ENCODE data around the gene RGL3. TPM values are rescaled to one million over a fixed set of nuclear protein-coding genes. Genes with fewer than 3 reads are reported as not detected.

The RGL3 gene
- total and polyA plus RNA-seq, 10 of the 15 experiments (the other 5 are each of a cell fraction or from before 2014, with no cell fraction given), result not detected

DNA sequence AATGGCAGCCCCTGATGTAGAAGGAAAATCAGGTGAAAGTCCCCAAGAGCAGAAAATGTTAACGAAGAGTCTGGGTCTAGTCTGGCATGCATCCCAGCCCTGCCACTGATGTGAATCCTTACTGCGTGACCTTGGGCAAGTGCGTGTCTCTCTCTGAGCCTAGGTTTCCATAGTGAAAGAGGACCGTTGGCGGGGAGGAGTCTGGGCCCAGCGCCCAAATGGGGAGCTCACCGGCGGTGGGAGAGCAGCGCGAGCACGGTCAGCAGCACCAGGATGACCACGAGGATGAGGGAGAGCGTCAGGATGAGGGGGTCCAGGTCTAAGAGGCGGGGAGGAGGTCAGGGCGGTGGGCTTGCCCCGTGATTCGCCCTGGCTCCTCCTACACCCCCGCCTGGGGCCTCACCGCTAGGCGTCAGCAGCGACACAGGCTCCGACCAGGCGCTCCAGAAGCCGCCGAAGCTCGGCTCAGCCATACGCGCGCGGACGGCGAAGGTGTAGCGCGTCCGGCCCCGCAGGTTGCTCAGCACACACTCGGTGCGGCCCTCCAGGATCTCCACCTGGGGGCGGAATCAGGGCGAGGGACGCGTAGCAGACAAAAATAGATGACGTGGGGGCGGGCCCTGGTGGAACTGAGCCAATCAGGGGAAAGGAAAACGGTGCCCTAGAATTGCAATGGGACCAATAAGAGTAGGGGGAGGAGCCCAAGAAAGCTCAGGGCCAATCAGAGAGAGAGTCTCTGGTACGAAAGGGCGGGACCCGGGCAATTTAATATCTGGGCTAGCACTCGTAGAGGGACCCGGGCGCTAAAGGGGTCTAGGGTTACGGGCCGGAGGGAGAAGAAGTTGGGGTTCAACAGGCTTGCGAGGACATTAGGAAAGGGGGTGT lies 38.2 kb downstream of the RGL3 start (continued):
- TF ChIP-seq STAT1 (conservative IDR thresholded peaks at IDR 0.05) (no peak), ATF2 (IDR thresholded peaks at IDR 0.05; ENCODE audit: low read length) (no peak), IRF4 (IDR thresholded peaks at IDR 0.05; ENCODE audit: low read depth, low read length) (no peak), RBBP5 (conservative IDR thresholded peaks at IDR 0.05) (no peak), BMI1 (IDR thresholded peaks at IDR 0.05; ENCODE audit: borderline replicate concordance) (no peak), USF2 (IDR thresholded peaks at IDR 0.05; ENCODE audit: borderline replicate concordance, low read depth, low read length) (no peak), EP300 (IDR thresholded peaks at IDR 0.05; ENCODE audit: borderline replicate concordance in 1 of 2, control insufficient read depth in 1 of 2, low read depth in 2 of 2, low read length in 2 of 2) (no peak), MXI1 (IDR thresholded peaks at IDR 0.05; ENCODE audit: low read depth, low read length) (no peak), CHD2 (IDR thresholded peaks at IDR 0.05; ENCODE audit: borderline replicate concordance, low read depth, low read length) (peak; percentile 90), PKNOX1 (IDR thresholded peaks at IDR 0.05) (peak; percentile 60), LARP7 (IDR thresholded peaks at IDR 0.05) (peak; percentile 85), IKZF2 (IDR thresholded peaks at IDR 0.05) (peak in 1 of 2 experiments; percentile 23; a peak in 1 of 4 replicates), CEBPB (IDR thresholded peaks at IDR 0.05; ENCODE audit: borderline replicate concordance in 1 of 2, low read depth in 2 of 2, low read length in 2 of 2) (no peak), SMAD5 (IDR thresholded peaks at IDR 0.05; ENCODE audit: low read depth) (no peak)
- TF ChIP-seq, protein P1, sequence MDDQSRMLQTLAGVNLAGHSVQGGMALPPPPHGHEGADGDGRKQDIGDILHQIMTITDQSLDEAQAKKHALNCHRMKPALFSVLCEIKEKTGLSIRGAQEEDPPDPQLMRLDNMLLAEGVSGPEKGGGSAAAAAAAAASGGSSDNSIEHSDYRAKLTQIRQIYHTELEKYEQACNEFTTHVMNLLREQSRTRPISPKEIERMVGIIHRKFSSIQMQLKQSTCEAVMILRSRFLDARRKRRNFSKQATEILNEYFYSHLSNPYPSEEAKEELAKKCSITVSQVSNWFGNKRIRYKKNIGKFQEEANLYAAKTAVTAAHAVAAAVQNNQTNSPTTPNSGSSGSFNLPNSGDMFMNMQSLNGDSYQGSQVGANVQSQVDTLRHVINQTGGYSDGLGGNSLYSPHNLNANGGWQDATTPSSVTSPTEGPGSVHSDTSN (IDR thresholded peaks at IDR 0.05; ENCODE audit: insufficient replicate concordance, low read depth, low read length), result no peak
- TF ChIP-seq, protein P2, sequence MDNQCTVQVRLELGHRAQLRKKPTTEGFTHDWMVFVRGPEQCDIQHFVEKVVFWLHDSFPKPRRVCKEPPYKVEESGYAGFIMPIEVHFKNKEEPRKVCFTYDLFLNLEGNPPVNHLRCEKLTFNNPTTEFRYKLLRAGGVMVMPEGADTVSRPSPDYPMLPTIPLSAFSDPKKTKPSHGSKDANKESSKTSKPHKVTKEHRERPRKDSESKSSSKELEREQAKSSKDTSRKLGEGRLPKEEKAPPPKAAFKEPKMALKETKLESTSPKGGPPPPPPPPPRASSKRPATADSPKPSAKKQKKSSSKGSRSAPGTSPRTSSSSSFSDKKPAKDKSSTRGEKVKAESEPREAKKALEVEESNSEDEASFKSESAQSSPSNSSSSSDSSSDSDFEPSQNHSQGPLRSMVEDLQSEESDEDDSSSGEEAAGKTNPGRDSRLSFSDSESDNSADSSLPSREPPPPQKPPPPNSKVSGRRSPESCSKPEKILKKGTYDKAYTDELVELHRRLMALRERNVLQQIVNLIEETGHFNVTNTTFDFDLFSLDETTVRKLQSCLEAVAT (IDR thresholded peaks at IDR 0.05), result no peak
- TF ChIP-seq, protein P3, sequence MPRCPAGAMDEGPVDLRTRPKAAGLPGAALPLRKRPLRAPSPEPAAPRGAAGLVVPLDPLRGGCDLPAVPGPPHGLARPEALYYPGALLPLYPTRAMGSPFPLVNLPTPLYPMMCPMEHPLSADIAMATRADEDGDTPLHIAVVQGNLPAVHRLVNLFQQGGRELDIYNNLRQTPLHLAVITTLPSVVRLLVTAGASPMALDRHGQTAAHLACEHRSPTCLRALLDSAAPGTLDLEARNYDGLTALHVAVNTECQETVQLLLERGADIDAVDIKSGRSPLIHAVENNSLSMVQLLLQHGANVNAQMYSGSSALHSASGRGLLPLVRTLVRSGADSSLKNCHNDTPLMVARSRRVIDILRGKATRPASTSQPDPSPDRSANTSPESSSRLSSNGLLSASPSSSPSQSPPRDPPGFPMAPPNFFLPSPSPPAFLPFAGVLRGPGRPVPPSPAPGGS (IDR thresholded peaks at IDR 0.05; ENCODE audit: borderline replicate concordance, insufficient read depth, low read depth, low read length, poor library complexity, severe bottlenecking), result no peak
- TF ChIP-seq, protein P4, sequence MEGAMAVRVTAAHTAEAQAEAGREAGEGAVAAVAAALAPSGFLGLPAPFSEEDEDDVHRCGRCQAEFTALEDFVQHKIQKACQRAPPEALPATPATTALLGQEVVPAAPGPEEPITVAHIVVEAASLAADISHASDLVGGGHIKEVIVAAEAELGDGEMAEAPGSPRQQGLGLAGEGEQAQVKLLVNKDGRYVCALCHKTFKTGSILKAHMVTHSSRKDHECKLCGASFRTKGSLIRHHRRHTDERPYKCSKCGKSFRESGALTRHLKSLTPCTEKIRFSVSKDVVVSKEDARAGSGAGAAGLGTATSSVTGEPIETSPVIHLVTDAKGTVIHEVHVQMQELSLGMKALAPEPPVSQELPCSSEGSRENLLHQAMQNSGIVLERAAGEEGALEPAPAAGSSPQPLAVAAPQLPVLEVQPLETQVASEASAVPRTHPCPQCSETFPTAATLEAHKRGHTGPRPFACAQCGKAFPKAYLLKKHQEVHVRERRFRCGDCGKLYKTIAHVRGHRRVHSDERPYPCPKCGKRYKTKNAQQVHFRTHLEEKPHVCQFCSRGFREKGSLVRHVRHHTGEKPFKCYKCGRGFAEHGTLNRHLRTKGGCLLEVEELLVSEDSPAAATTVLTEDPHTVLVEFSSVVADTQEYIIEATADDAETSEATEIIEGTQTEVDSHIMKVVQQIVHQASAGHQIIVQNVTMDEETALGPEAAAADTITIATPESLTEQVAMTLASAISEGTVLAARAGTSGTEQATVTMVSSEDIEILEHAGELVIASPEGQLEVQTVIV (IDR thresholded peaks at IDR 0.05; ENCODE audit: borderline replicate concordance, partially characterized antibody), result no peak

Measured in GM12878 (cell line).